ENCODE data around the gene CDYL2.
A peak's percentile ranks its signal among the peaks of the same experiment; 100 is the strongest.

CDYL2 gene

GRCh38 chr16:80671281-80671849 lies 133.0 kb downstream of the CDYL2 start:
- Mint-ChIP-seq H3K4me3 (no peak overlapping the region), H3K27me3 (ENCODE audit: low read depth) (no peaks in the 10 kb centered on the region), H3K36me3 (ENCODE audit: low read depth) (peaks cover 48% of the 10 kb centered on the region), H3K27ac (peak overlapping the region; percentile 34), H3K4me1 (ENCODE audit: low read depth) (peaks cover 33% of the 10 kb centered on the region), H3K9me3 (peaks cover 6% of the 10 kb centered on the region)

- no peaks in the 10 kb centered on the region for H3K27me3 Mint-ChIP-seq (ENCODE audit: low read depth)
- peaks cover 6% of the 10 kb centered on the region for H3K9me3 Mint-ChIP-seq
- no peak overlapping the region for H3K4me3 Mint-ChIP-seq
- H3K4me1 Mint-ChIP-seq (ENCODE audit: low read depth) = peaks cover 28% of the 10 kb centered on the region
- H3K27ac Mint-ChIP-seq = peak overlapping the region; percentile 14
- peaks cover 44% of the 10 kb centered on the region for H3K36me3 Mint-ChIP-seq (ENCODE audit: low read depth)
Observed at GRCh38 chr16:80670170-80670865, 134.1 kb downstream of the CDYL2 start.

GRCh38 chr16:80669673-80670072 lies 134.7 kb downstream of the CDYL2 start:
- H3K36me3 Mint-ChIP-seq (ENCODE audit: low read depth) = peaks cover 41% of the 10 kb centered on the region
- H3K4me3 Mint-ChIP-seq = no peak overlapping the region
- peak overlapping the region; percentile 14 for H3K27ac Mint-ChIP-seq
- H3K4me1 Mint-ChIP-seq (ENCODE audit: low read depth) = peaks cover 25% of the 10 kb centered on the region
- H3K27me3 Mint-ChIP-seq (ENCODE audit: low read depth) = no peaks in the 10 kb centered on the region
- peaks cover 6% of the 10 kb centered on the region for H3K9me3 Mint-ChIP-seq

GRCh38 chr16:80667925-80668324 lies 136.5 kb downstream of the CDYL2 start:
- Mint-ChIP-seq H3K36me3 (ENCODE audit: low read depth) (peaks cover 39% of the 10 kb centered on the region), H3K27me3 (ENCODE audit: low read depth) (no peaks in the 10 kb centered on the region), H3K4me3 (no peak overlapping the region), H3K4me1 (ENCODE audit: low read depth) (peaks cover 27% of the 10 kb centered on the region), H3K9me3 (peaks cover 6% of the 10 kb centered on the region), H3K27ac (no peak overlapping the region)

- H3K27me3 Mint-ChIP-seq (ENCODE audit: low read depth) = no peaks in the 10 kb centered on the region
- no peak overlapping the region for H3K27ac Mint-ChIP-seq
- H3K4me3 Mint-ChIP-seq = no peak overlapping the region
- H3K36me3 Mint-ChIP-seq (ENCODE audit: low read depth) = peaks cover 38% of the 10 kb centered on the region
- H3K4me1 Mint-ChIP-seq (ENCODE audit: low read depth) = peaks cover 25% of the 10 kb centered on the region
- peaks cover 9% of the 10 kb centered on the region for H3K9me3 Mint-ChIP-seq
Observed at GRCh38 chr16:80667251-80667560, 137.2 kb downstream of the CDYL2 start.

- Mint-ChIP-seq H3K27me3 (ENCODE audit: low read depth) (no peaks in the 10 kb centered on the region), H3K9me3 (peaks cover 9% of the 10 kb centered on the region), H3K4me1 (ENCODE audit: low read depth) (peaks cover 22% of the 10 kb centered on the region), H3K27ac (no peak overlapping the region), H3K36me3 (ENCODE audit: low read depth) (peaks cover 41% of the 10 kb centered on the region), H3K4me3 (no peak overlapping the region)
Observed at GRCh38 chr16:80666378-80667250, 137.8 kb downstream of the CDYL2 start.

- Mint-ChIP-seq H3K27ac (no peak overlapping the region), H3K27me3 (ENCODE audit: low read depth) (no peaks in the 10 kb centered on the region), H3K9me3 (peaks cover 10% of the 10 kb centered on the region), H3K4me3 (no peak overlapping the region), H3K36me3 (ENCODE audit: low read depth) (peaks cover 44% of the 10 kb centered on the region), H3K4me1 (ENCODE audit: low read depth) (peaks cover 23% of the 10 kb centered on the region)
Observed at GRCh38 chr16:80665356-80665755, 139.0 kb downstream of the CDYL2 start.

- H3K36me3 Mint-ChIP-seq (ENCODE audit: low read depth) = peaks cover 44% of the 10 kb centered on the region
- H3K27ac Mint-ChIP-seq = no peak overlapping the region
- H3K9me3 Mint-ChIP-seq = peaks cover 16% of the 10 kb centered on the region
- peaks cover 19% of the 10 kb centered on the region for H3K4me1 Mint-ChIP-seq (ENCODE audit: low read depth)
- no peak overlapping the region for H3K4me3 Mint-ChIP-seq
- H3K27me3 Mint-ChIP-seq (ENCODE audit: low read depth) = no peaks in the 10 kb centered on the region
Observed at GRCh38 chr16:80664786-80665185, 139.6 kb downstream of the CDYL2 start.

- H3K9me3 Mint-ChIP-seq = peaks cover 18% of the 10 kb centered on the region
- H3K36me3 Mint-ChIP-seq (ENCODE audit: low read depth) = peaks cover 44% of the 10 kb centered on the region
- peak overlapping the region; percentile 37 for H3K27ac Mint-ChIP-seq
Observed at GRCh38 chr16:80664226-80664625, 140.2 kb downstream of the CDYL2 start.

GRCh38 chr16:80663078-80663477 lies 141.3 kb downstream of the CDYL2 start:
- Mint-ChIP-seq H3K9me3 (peaks cover 24% of the 10 kb centered on the region), H3K27me3 (ENCODE audit: low read depth) (no peaks in the 10 kb centered on the region), H3K4me1 (ENCODE audit: low read depth) (peaks cover 19% of the 10 kb centered on the region), H3K4me3 (no peak overlapping the region), H3K27ac (no peak overlapping the region), H3K36me3 (ENCODE audit: low read depth) (peaks cover 46% of the 10 kb centered on the region)

More at GRCh38 chr16:80664226-80664625, 140.2 kb downstream of the CDYL2 start:
- Mint-ChIP-seq H3K27me3 (ENCODE audit: low read depth) (no peaks in the 10 kb centered on the region), H3K4me3 (no peak overlapping the region), H3K4me1 (ENCODE audit: low read depth) (peaks cover 17% of the 10 kb centered on the region)

GRCh38 chr16:80659865-80660264 lies 144.5 kb downstream of the CDYL2 start:
- H3K4me3 Mint-ChIP-seq = no peak overlapping the region
- no peak overlapping the region for H3K27ac Mint-ChIP-seq
- peaks cover 53% of the 10 kb centered on the region for H3K36me3 Mint-ChIP-seq (ENCODE audit: low read depth)
- H3K9me3 Mint-ChIP-seq = peaks cover 27% of the 10 kb centered on the region
- peaks cover 43% of the 10 kb centered on the region for H3K4me1 Mint-ChIP-seq (ENCODE audit: low read depth)
- no peaks in the 10 kb centered on the region for H3K27me3 Mint-ChIP-seq (ENCODE audit: low read depth)

GRCh38 chr16:80656711-80657150 lies 147.7 kb downstream of the CDYL2 start:
- no peaks in the 10 kb centered on the region for H3K27me3 Mint-ChIP-seq (ENCODE audit: low read depth)
- peaks cover 24% of the 10 kb centered on the region for H3K9me3 Mint-ChIP-seq
- H3K4me3 Mint-ChIP-seq = peak overlapping the region; percentile 87
- H3K27ac Mint-ChIP-seq = peak overlapping the region; percentile 95
- peaks cover 48% of the 10 kb centered on the region for H3K36me3 Mint-ChIP-seq (ENCODE audit: low read depth)
- peaks cover 43% of the 10 kb centered on the region for H3K4me1 Mint-ChIP-seq (ENCODE audit: low read depth)

- H3K4me3 Mint-ChIP-seq = peak overlapping the region; percentile 87
- H3K9me3 Mint-ChIP-seq = peaks cover 24% of the 10 kb centered on the region
- peaks cover 46% of the 10 kb centered on the region for H3K36me3 Mint-ChIP-seq (ENCODE audit: low read depth)
- H3K27ac Mint-ChIP-seq = peak overlapping the region; percentile 95
- H3K27me3 Mint-ChIP-seq (ENCODE audit: low read depth) = no peaks in the 10 kb centered on the region
- peaks cover 49% of the 10 kb centered on the region for H3K4me1 Mint-ChIP-seq (ENCODE audit: low read depth)
Observed at GRCh38 chr16:80656161-80656560, 148.2 kb downstream of the CDYL2 start.

- Mint-ChIP-seq H3K9me3 (peaks cover 21% of the 10 kb centered on the region), H3K4me3 (peak overlapping the region; percentile 87), H3K27ac (peak overlapping the region; percentile 95), H3K4me1 (ENCODE audit: low read depth) (peaks cover 48% of the 10 kb centered on the region), H3K36me3 (ENCODE audit: low read depth) (peaks cover 44% of the 10 kb centered on the region), H3K27me3 (ENCODE audit: low read depth) (no peaks in the 10 kb centered on the region)
Observed at GRCh38 chr16:80655751-80656150, 148.6 kb downstream of the CDYL2 start.

Measured in T-helper 1 cell treated with Interleukin-12 subunit alpha and Interleukin-12 subunit beta and Interleukin-4 antibody, amounts not matched to agents 30 μg/mL and 1 μg/mL, for 36 hours (primary cell).